ENCODE data around the gene GHRH. TPM values are rescaled to one million over a fixed set of nuclear protein-coding genes. Genes with fewer than 3 reads are reported as not detected.

Gene GHRH
- polyA plus RNA-seq, 1 experiment = not detected

- Histone ChIP-seq H3K4me3 (ENCODE audit: low read depth, low read length) (no peak overlapping the region), H3K36me3 (ENCODE audit: control insufficient read depth, insufficient read depth, low read length) (peaks cover 2% of the 10 kb centered on the region; the same call in 1 of the 2 replicates), H3K27me3 (ENCODE audit: control insufficient read depth, insufficient read depth, low read length) (no peaks in the 10 kb centered on the region)
- no peak for DNase-seq (ENCODE audit: low read depth)
- TF ChIP-seq, protein P1, sequence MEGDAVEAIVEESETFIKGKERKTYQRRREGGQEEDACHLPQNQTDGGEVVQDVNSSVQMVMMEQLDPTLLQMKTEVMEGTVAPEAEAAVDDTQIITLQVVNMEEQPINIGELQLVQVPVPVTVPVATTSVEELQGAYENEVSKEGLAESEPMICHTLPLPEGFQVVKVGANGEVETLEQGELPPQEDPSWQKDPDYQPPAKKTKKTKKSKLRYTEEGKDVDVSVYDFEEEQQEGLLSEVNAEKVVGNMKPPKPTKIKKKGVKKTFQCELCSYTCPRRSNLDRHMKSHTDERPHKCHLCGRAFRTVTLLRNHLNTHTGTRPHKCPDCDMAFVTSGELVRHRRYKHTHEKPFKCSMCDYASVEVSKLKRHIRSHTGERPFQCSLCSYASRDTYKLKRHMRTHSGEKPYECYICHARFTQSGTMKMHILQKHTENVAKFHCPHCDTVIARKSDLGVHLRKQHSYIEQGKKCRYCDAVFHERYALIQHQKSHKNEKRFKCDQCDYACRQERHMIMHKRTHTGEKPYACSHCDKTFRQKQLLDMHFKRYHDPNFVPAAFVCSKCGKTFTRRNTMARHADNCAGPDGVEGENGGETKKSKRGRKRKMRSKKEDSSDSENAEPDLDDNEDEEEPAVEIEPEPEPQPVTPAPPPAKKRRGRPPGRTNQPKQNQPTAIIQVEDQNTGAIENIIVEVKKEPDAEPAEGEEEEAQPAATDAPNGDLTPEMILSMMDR (IDR thresholded peaks at IDR 0.05; ENCODE audit: insufficient read depth, low read depth, low read length) = no peak
- ChIA-PET POLR2A (no interaction called here), CTCF (interaction anchor here (1.9 kb wide), 1 partner anchor 52 kb away, joined by 4 read pairs; no protein-coding TSS in a partner anchor)
Measured at GRCh38 chr20:37218441-37218840, 43.2 kb downstream of the GHRH start.

GRCh38 chr20:37209661-37210314 lies 51.8 kb downstream of the GHRH start:
- peaks cover 14% of the 10 kb centered on the region for H3K36me3 ChIP-seq (ENCODE audit: control insufficient read depth, insufficient read depth, low read length)
- POLR2A ChIA-PET = no interaction called here
- CTCF ChIA-PET = interaction anchor here (0.9 kb wide), 1 partner anchor 27 kb away, joined by 4 read pairs; no protein-coding TSS in a partner anchor
- H3K4me3 ChIP-seq (ENCODE audit: low read depth, low read length) = no peak overlapping the region
- DNase-seq (ENCODE audit: low read depth) = no peak
- no peaks in the 10 kb centered on the region for H3K27me3 ChIP-seq (ENCODE audit: control insufficient read depth, insufficient read depth, low read length)
- TF ChIP-seq, protein P1 (IDR thresholded peaks at IDR 0.05; ENCODE audit: insufficient read depth, low read depth, low read length) = no peak

GRCh38 chr20:37209193-37209592 lies 52.4 kb downstream of the GHRH start:
- TF ChIP-seq, protein P1 (IDR thresholded peaks at IDR 0.05; ENCODE audit: insufficient read depth, low read depth, low read length) = no peak
- ChIA-PET CTCF (interaction anchor here (0.9 to 1.0 kb wide), 2 partner anchors 14 to 26 kb away, joined by 3 to 4 read pairs; no protein-coding TSS in a partner anchor), POLR2A (no interaction called here)
- Histone ChIP-seq H3K27me3 (ENCODE audit: control insufficient read depth, insufficient read depth, low read length) (no peaks in the 10 kb centered on the region), H3K4me3 (ENCODE audit: low read depth, low read length) (no peak overlapping the region), H3K36me3 (ENCODE audit: control insufficient read depth, insufficient read depth, low read length) (peaks cover 17% of the 10 kb centered on the region)
- DNase-seq (ENCODE audit: low read depth) = no peak

- ChIA-PET CTCF (interaction anchor here (2.4 kb wide), 1 partner anchor 10 kb away, joined by 8 read pairs; no protein-coding TSS in a partner anchor), POLR2A (no interaction called here)
- H3K4me3 ChIP-seq (ENCODE audit: low read depth, low read length) = no peak overlapping the region
- TF ChIP-seq, protein P1 (IDR thresholded peaks at IDR 0.05; ENCODE audit: insufficient read depth, low read depth, low read length) = no peak
- peaks cover 15% of the 10 kb centered on the region for H3K36me3 ChIP-seq (ENCODE audit: control insufficient read depth, insufficient read depth, low read length)
- DNase-seq (ENCODE audit: low read depth) = no peak
- H3K27me3 ChIP-seq (ENCODE audit: control insufficient read depth, insufficient read depth, low read length) = no peaks in the 10 kb centered on the region
Measured at GRCh38 chr20:37207171-37207570, 54.4 kb downstream of the GHRH start.

DNA sequence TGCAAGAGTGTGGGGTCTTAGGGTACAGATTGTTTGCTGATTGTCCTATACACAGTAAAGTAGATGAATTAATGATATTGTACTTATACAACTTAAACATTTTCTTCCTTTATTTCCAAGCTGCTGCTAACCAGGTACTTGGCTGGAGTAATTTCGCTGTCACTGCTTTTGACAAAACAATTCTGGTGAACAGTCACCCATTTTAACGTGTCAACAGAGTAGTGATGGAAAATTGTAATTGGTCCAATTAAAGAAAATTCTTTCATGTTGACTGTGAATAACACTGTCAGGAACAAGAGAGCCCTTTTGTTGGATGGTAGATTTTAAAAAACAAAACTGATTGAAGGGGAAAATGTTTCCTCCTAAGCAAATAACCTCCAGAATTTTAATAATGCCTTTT lies 55.8 kb downstream of the GHRH start:
- Histone ChIP-seq H3K27me3 (ENCODE audit: control insufficient read depth, insufficient read depth, low read length) (no peaks in the 10 kb centered on the region), H3K4me3 (ENCODE audit: low read depth, low read length) (no peak overlapping the region), H3K36me3 (ENCODE audit: control insufficient read depth, insufficient read depth, low read length) (peaks cover 13% of the 10 kb centered on the region)
- TF ChIP-seq, protein P1 (IDR thresholded peaks at IDR 0.05; ENCODE audit: insufficient read depth, low read depth, low read length) = no peak
- no peak for DNase-seq (ENCODE audit: low read depth)
- POLR2A ChIA-PET = no interaction called here
- CTCF ChIA-PET = interaction anchor here (0.9 to 2.4 kb wide), 3 partner anchors 8 to 15 kb away, joined by 3 to 9 read pairs (median 8); no protein-coding TSS in a partner anchor
